Measurements from ENCODE around the gene PRAMEF11.
"Not testable (repeated sequence)": the region's sequence is repeated elsewhere in the genome, so short reads cannot be mapped to it uniquely, and the experiment has no call there.

The PRAMEF11 gene

DNA sequence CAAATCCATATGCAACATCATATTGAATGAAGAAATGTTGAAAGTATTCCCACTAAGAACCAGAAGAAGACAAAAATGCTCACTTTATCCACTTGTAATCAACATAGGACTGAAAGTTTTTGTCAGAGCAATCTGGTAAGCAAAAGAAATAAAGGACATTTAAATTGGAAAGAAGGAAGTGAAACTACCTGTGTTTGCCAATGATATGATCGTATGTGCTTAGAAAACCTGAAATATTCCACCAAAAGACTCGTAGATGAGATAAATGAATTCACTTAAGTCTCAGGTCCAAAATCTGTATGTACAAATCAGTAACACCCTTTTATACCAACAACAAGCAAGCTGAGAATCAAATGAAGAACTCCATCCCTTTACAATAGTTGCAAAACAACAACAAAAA, 31.5 kb downstream of the PRAMEF11 start:
- TF ChIP-seq, protein P1, sequence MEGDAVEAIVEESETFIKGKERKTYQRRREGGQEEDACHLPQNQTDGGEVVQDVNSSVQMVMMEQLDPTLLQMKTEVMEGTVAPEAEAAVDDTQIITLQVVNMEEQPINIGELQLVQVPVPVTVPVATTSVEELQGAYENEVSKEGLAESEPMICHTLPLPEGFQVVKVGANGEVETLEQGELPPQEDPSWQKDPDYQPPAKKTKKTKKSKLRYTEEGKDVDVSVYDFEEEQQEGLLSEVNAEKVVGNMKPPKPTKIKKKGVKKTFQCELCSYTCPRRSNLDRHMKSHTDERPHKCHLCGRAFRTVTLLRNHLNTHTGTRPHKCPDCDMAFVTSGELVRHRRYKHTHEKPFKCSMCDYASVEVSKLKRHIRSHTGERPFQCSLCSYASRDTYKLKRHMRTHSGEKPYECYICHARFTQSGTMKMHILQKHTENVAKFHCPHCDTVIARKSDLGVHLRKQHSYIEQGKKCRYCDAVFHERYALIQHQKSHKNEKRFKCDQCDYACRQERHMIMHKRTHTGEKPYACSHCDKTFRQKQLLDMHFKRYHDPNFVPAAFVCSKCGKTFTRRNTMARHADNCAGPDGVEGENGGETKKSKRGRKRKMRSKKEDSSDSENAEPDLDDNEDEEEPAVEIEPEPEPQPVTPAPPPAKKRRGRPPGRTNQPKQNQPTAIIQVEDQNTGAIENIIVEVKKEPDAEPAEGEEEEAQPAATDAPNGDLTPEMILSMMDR (IDR thresholded peaks at IDR 0.05; ENCODE audit: low read depth, low read length, poor library complexity, severe bottlenecking) = no peak
- no peak for TF ChIP-seq EZH2phosphoT487 (IDR thresholded peaks at IDR 0.05; ENCODE audit: borderline replicate concordance, low read length)
- H3K9me3 ChIP-seq (ENCODE audit: control insufficient read depth, insufficient read depth, low read length) = no peaks in the 10 kb centered on the region
- H3K36me3 ChIP-seq (ENCODE audit: control insufficient read depth, low read length) = no peaks in the 10 kb centered on the region
- H3K4me1 ChIP-seq (ENCODE audit: control insufficient read depth, low read length) = no peaks in the 10 kb centered on the region
- H3K27ac ChIP-seq (ENCODE audit: low read depth, low read length) = no peak overlapping the region
- H3K4me2 ChIP-seq (ENCODE audit: low read length) = no peak overlapping the region
- no peak overlapping the region for H3K4me3 ChIP-seq (ENCODE audit: low read length)
- peaks cover 5% of the 10 kb centered on the region; the same call in 1 of the 2 replicates for H3K27me3 ChIP-seq (ENCODE audit: control insufficient read depth, low read length)
- H3F3A ChIP-seq (ENCODE audit: control insufficient read depth, insufficient read depth) = no peaks in the 10 kb centered on the region
- H4K20me1 ChIP-seq (ENCODE audit: control insufficient read depth, insufficient read depth, low read depth, low read length) = no peaks in the 10 kb centered on the region
- no peaks in the 10 kb centered on the region for H3K9me2 ChIP-seq (replicated peaks; ENCODE audit: control insufficient read depth, low read length)
- no peaks in the 10 kb centered on the region for H3K79me2 ChIP-seq (ENCODE audit: control insufficient read depth, low read length)

DNA sequence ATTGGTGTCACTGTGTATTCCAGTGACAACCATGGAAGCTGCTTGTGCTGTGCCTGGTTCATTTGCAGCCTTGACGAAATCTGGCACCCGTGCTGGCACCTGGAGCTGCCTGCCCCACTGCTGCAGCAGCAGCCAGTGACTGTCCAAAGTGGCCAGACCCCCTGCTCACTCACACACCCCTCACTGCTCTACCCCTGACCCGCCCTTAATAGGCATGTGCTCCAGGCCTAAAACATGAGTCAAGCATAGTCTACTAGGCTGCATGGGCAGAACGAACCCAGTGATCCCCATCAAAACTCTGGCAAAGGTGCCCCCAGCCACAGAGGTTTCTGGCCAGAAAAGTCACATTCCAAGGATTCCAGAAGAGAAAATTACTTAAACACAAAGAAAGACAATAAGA, 32.3 kb downstream of the PRAMEF11 start:
- H3K9me2 ChIP-seq (replicated peaks; ENCODE audit: control insufficient read depth, low read length) = no peaks in the 10 kb centered on the region
- peaks cover 5% of the 10 kb centered on the region; the same call in 1 of the 2 replicates for H3K27me3 ChIP-seq (ENCODE audit: control insufficient read depth, low read length)
- no peak overlapping the region for H3K27ac ChIP-seq (ENCODE audit: low read depth, low read length)
- H3K4me2 ChIP-seq (ENCODE audit: low read length) = no peak overlapping the region
- no peaks in the 10 kb centered on the region for H3K4me1 ChIP-seq (ENCODE audit: control insufficient read depth, low read length)
- H3K4me3 ChIP-seq (ENCODE audit: low read length) = no peak overlapping the region
- H4K20me1 ChIP-seq (ENCODE audit: control insufficient read depth, insufficient read depth, low read depth, low read length) = no peaks in the 10 kb centered on the region
- no peaks in the 10 kb centered on the region for H3F3A ChIP-seq (ENCODE audit: control insufficient read depth, insufficient read depth)
- no peaks in the 10 kb centered on the region for H3K36me3 ChIP-seq (ENCODE audit: control insufficient read depth, low read length)
- H3K79me2 ChIP-seq (ENCODE audit: control insufficient read depth, low read length) = no peaks in the 10 kb centered on the region
- no peaks in the 10 kb centered on the region for H3K9me3 ChIP-seq (ENCODE audit: control insufficient read depth, insufficient read depth, low read length)
- no peak for TF ChIP-seq EZH2phosphoT487 (IDR thresholded peaks at IDR 0.05; ENCODE audit: borderline replicate concordance, low read length)
- TF ChIP-seq, protein P1 (IDR thresholded peaks at IDR 0.05; ENCODE audit: low read depth, low read length, poor library complexity, severe bottlenecking) = no peak

DNA sequence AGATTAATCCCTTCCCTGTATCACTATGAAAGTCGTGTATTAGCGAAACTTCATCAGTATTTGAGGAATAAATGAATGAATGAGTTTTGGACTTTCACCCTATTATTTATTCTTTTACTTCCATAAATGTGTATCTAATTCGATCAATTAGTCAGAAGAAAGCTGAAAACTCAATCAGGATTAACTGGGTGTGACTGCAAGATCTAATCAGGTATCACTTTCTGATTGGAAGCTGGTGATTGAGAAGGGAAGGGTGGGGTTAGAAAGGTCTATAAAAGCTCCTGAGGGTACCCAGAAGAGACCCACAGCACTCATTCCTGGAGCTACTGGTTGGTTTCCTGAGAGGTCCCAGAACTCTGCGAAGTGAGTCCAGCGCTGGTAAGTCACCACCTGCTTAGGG, 40.1 kb downstream of the PRAMEF11 start, which contains the start of gene PRAMEF1:
PRAMEF1 (plus strand) TSS at position 301 of the 400 bp plus-strand sequence. CDS start 1,831 bp downstream, outside the sequence.
- H3K27me3 ChIP-seq (ENCODE audit: control insufficient read depth, low read length); H3K36me3 ChIP-seq (ENCODE audit: control insufficient read depth, low read length); H4K20me1 ChIP-seq (ENCODE audit: control insufficient read depth, insufficient read depth, low read depth, low read length); H3K27ac ChIP-seq (ENCODE audit: low read depth, low read length); H3K4me3 ChIP-seq (ENCODE audit: low read length); H3K4me2 ChIP-seq (ENCODE audit: low read length); H3K9me2 ChIP-seq (replicated peaks; ENCODE audit: control insufficient read depth, low read length); H3F3A ChIP-seq (ENCODE audit: control insufficient read depth, insufficient read depth); H3K79me2 ChIP-seq (ENCODE audit: control insufficient read depth, low read length); H3K4me1 ChIP-seq (ENCODE audit: control insufficient read depth, low read length); H3K9me3 ChIP-seq (ENCODE audit: control insufficient read depth, insufficient read depth, low read length): not testable (repeated sequence)

GRCh38 chr1:12784729-12785128, 46.5 kb downstream of the PRAMEF11 start:
- H3K36me3 ChIP-seq (ENCODE audit: control insufficient read depth, low read length); H3K4me3 ChIP-seq (ENCODE audit: low read length); H3K27me3 ChIP-seq (ENCODE audit: control insufficient read depth, low read length); H3K4me1 ChIP-seq (ENCODE audit: control insufficient read depth, low read length); H3F3A ChIP-seq (ENCODE audit: control insufficient read depth, insufficient read depth); H3K9me3 ChIP-seq (ENCODE audit: control insufficient read depth, insufficient read depth, low read length); H3K79me2 ChIP-seq (ENCODE audit: control insufficient read depth, low read length); H3K27ac ChIP-seq (ENCODE audit: low read depth, low read length); H4K20me1 ChIP-seq (ENCODE audit: control insufficient read depth, insufficient read depth, low read depth, low read length); H3K4me2 ChIP-seq (ENCODE audit: low read length); H3K9me2 ChIP-seq (replicated peaks; ENCODE audit: control insufficient read depth, low read length): not testable (repeated sequence)

All from DOHH2 (cell line).